Glutamatergic neuron (in vitro differentiated cells): ENCODE results near the gene HSP90AB1. TPM values are rescaled to one million over a fixed set of nuclear protein-coding genes. Genes with fewer than 3 reads are reported as not detected.
A peak's percentile ranks its signal among the peaks of the same experiment; 100 is the strongest.

Source experiments
- DNase-seq: peaks from one replicate; pipeline ENCODE4 v3.0.0; 2022
- H3K27ac Mint-ChIP-seq: one replicate; pipeline ENCODE4 v1.8.0; 2020; ENCODE audit warnings: mild to moderate bottlenecking, mixed read lengths, inconsistent platforms; ENCODE audit not compliant: unreplicated experiment
- H3K27me3 Mint-ChIP-seq: one replicate; pipeline ENCODE4 v1.8.0; 2020; ENCODE audit warnings: mild to moderate bottlenecking, moderate library complexity, mixed read lengths, inconsistent platforms; ENCODE audit not compliant: unreplicated experiment
- H3K36me3 Mint-ChIP-seq: one replicate; pipeline ENCODE4 v1.8.0; 2020; ENCODE audit warnings: mild to moderate bottlenecking, mixed read lengths, inconsistent platforms; ENCODE audit not compliant: unreplicated experiment
- H3K4me1 Mint-ChIP-seq: one replicate; pipeline ENCODE4 v1.8.0; 2020; ENCODE audit warnings: mild to moderate bottlenecking, low read depth, mixed read lengths, inconsistent platforms; ENCODE audit not compliant: unreplicated experiment
- H3K4me3 Mint-ChIP-seq: one replicate; pipeline ENCODE4 v1.8.0; 2020; ENCODE audit warnings: mild to moderate bottlenecking, mixed read lengths, inconsistent platforms; ENCODE audit not compliant: unreplicated experiment
- H3K9me3 Mint-ChIP-seq: one replicate; pipeline ENCODE4 v1.8.0; 2020; ENCODE audit warnings: mild to moderate bottlenecking, moderate library complexity, mixed read lengths, inconsistent platforms; ENCODE audit not compliant: unreplicated experiment
- total RNA-seq: library from RNA; stranded (reverse); fragmentation: NEBNext Ultra II Directional; extraction: Animal tissue kit (Norgen Biotek cat#: 25700); gene quantifications from one replicate; pipeline ENCODE4 v1.2.1, GENCODE V29; 2021; ENCODE audit not compliant: unreplicated experiment
- TF ChIP-seq, protein P1 (sequence below): fragments of 200-600 bp; sonication (generic); IDR thresholded peaks from one replicate; pipeline ENCODE4 v1.5.0; 2021; ENCODE audit not compliant: partially characterized antibody, unreplicated experiment

The HSP90AB1 gene
- total RNA-seq, 1 donor from 2014 or later = 771 TPM

DNA sequence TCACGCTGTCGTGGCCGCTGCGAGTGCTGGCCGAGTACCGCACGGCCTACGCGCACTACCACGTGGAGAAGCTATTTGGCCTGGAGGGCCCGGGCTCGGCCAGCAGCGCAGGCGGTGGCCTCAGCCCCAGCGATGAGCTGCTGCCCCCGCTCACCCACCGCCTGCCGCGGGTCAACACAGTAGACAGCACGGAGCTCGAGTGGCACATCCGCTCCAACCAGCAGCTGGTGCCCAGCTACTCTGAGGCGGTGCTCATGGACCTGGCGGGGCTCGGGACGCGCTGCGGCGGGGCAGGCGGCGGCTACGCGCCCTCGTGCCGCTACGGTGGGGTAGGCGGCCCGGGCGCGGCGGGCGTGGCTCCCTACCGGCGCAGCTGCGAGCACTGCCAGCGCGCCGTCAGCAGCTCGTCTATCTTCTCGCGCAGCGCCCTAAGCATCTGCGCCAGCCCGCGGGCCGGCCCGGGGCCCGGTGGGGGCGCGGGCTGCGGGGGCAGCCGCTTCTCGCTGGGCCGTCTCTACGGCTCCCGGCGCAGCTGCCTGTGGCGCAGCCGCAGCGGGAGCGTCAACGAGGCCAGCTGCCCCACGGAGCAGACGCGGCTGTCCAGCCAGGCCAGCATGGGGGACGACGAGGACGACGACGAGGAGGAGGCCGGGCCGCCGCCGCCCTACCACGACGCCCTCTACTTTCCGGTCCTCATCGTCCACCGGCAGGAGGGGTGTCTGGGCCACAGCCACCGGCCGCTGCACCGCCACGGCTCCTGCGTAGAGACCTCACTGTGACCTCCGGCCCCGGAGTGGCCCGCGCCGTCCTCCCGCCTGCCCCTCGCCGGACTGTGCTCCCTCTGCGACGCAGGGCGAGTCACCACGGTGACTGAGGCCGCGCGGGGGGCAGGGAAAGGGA lies 29.1 kb downstream of the HSP90AB1 start:
- no peaks in the 10 kb centered on the region for H3K36me3 Mint-ChIP-seq
- H3K27ac Mint-ChIP-seq = no peak overlapping the region
- H3K9me3 Mint-ChIP-seq = peaks cover 24% of the 10 kb centered on the region
- peaks cover 36% of the 10 kb centered on the region for H3K27me3 Mint-ChIP-seq
- no peak overlapping the region for H3K4me3 Mint-ChIP-seq
- TF ChIP-seq, protein P1, sequence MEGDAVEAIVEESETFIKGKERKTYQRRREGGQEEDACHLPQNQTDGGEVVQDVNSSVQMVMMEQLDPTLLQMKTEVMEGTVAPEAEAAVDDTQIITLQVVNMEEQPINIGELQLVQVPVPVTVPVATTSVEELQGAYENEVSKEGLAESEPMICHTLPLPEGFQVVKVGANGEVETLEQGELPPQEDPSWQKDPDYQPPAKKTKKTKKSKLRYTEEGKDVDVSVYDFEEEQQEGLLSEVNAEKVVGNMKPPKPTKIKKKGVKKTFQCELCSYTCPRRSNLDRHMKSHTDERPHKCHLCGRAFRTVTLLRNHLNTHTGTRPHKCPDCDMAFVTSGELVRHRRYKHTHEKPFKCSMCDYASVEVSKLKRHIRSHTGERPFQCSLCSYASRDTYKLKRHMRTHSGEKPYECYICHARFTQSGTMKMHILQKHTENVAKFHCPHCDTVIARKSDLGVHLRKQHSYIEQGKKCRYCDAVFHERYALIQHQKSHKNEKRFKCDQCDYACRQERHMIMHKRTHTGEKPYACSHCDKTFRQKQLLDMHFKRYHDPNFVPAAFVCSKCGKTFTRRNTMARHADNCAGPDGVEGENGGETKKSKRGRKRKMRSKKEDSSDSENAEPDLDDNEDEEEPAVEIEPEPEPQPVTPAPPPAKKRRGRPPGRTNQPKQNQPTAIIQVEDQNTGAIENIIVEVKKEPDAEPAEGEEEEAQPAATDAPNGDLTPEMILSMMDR = no peak
- DNase-seq = no peak
- peaks cover 41% of the 10 kb centered on the region for H3K4me1 Mint-ChIP-seq

DNA sequence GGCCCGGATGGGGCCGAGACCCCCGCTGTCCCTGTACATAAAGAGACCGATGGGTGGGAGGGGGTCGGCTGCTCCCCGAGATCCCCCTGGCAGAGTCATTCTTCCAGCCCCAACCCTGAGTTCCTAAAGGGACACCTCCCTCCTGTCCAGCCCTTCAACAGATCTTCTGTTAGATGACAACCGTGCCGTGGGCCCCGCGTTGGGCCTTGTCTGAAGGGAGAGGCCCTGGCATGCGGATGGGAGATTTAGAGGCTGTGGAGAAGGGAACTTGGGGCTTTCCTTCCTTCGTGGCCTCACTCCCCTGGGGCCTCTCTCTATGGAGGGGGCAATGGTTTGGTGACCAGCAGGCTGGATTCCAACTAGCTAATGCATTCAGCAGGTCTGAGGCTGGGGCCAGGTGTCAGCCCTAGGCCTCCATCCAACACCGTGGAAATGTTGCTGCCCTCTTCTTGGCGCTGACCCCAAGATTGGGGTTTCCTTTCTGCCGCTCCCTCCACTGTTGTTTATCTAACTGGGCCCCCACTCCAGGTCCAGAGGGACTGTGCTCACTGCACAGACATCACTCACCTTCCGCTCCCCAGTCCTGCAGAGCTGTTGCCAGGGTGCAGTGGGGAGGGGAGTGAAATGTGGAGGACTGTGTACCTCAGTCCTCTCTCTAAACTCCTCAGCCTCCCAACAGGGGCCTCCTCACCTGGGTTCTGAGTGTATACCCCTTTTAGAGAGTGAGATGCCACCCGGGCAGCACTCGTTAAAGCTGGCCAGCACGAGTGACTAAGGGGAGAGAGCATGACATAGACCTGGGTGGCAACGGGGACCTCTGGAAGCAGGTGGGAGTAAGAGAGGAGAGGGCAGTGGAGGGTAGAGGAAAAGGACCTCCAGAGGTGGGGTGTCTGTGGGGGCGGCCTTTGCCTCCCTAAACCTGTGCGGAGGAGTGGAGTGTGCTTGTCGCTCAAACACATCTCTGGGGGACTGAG lies 30.1 kb downstream of the HSP90AB1 start:
- H3K27me3 Mint-ChIP-seq = peaks cover 32% of the 10 kb centered on the region
- peaks cover 37% of the 10 kb centered on the region for H3K4me1 Mint-ChIP-seq
- H3K27ac Mint-ChIP-seq = peak overlapping the region; percentile 66
- H3K9me3 Mint-ChIP-seq = peaks cover 21% of the 10 kb centered on the region
- DNase-seq = no peak
- H3K4me3 Mint-ChIP-seq = peak overlapping the region; percentile 52
- no peaks in the 10 kb centered on the region for H3K36me3 Mint-ChIP-seq
- TF ChIP-seq, protein P1 = no peak

DNA sequence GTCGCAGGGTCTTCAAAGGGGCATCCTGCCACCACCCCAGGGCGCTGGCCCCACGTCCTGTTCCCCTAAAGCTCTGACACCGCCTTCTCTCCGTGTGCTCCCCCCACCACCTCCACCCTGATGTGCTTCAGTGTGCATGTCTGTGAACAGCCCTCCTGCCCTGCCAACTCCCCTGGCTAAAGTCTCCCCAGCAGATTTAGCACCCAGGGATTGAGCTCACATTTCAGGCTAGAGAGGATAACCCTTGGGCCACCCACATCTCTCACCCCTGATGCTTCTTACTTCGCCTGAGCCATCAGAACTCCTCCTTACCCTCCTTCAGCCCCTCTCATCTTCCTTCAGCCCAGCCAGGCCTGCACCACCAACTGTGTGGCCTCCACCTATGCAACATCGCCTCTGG lies 30.9 kb downstream of the HSP90AB1 start:
- peak overlapping the region; percentile 42 for H3K4me3 Mint-ChIP-seq
- H3K9me3 Mint-ChIP-seq = peaks cover 21% of the 10 kb centered on the region
- no peak for DNase-seq
- peak overlapping the region; percentile 82 for H3K27ac Mint-ChIP-seq
- H3K4me1 Mint-ChIP-seq = peaks cover 33% of the 10 kb centered on the region
- H3K36me3 Mint-ChIP-seq = no peaks in the 10 kb centered on the region
- peaks cover 30% of the 10 kb centered on the region for H3K27me3 Mint-ChIP-seq
- TF ChIP-seq, protein P1 = no peak

DNA sequence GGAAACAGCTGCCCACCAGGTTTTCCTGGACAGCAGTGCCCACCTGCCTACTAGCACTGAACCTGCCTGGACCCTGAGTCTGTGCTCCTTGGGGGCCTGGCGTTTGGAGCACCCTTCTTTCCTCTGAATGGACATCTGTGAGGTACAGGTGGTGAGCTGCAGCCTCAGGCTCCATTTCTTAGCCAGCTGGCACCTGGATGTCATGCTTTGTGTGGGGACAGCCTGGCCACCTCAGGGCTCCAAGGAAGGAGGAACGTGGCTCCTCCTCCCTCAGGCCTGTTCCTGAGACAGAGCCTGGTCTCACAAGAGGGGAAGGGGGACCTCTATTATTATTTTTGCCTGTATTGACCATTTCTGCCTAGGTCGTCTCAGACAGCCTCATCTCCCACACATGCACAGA lies 31.4 kb downstream of the HSP90AB1 start:
- Mint-ChIP-seq H3K4me3 (no peak overlapping the region), H3K27ac (peak overlapping the region; percentile 82), H3K36me3 (no peaks in the 10 kb centered on the region), H3K9me3 (peaks cover 19% of the 10 kb centered on the region), H3K27me3 (peaks cover 28% of the 10 kb centered on the region), H3K4me1 (peaks cover 28% of the 10 kb centered on the region)
- no peak for DNase-seq
- TF ChIP-seq, protein P1 = no peak
